Ishikawa (cell line): ENCODE data around the gene MMP24.

Experiments used
- CEBPB ChIP-seq: IDR thresholded peaks from 2 replicates; pipeline ENCODE4 v1.6.1; 2012
- CREB1 ChIP-seq: IDR thresholded peaks from 2 replicates; pipeline ENCODE4 v1.6.1; 2012; ENCODE audit warnings: low read depth
- EGR1 ChIP-seq: IDR thresholded peaks from 2 replicates; pipeline ENCODE4 v1.6.1; 2012
- EP300 ChIP-seq: IDR thresholded peaks from 2 replicates; pipeline ENCODE4 v1.6.1; 2012; ENCODE audit warnings: borderline replicate concordance
- FOXM1 ChIP-seq: IDR thresholded peaks from 2 replicates; pipeline ENCODE4 v1.6.1; 2012; ENCODE audit warnings: low read depth, borderline replicate concordance
- NFIC ChIP-seq: IDR thresholded peaks from 2 replicates; pipeline ENCODE4 v1.6.1; 2012
- RAD21 ChIP-seq: IDR thresholded peaks from 2 replicates; pipeline ENCODE4 v1.6.1; 2012; ENCODE audit warnings: low read depth
- TAF1 ChIP-seq: IDR thresholded peaks from 2 replicates; pipeline ENCODE4 v1.6.1; 2012; ENCODE audit warnings: low read depth, mild to moderate bottlenecking
- TCF12 ChIP-seq: IDR thresholded peaks from 2 replicates; pipeline ENCODE4 v1.6.1; 2012; ENCODE audit warnings: low read depth
- TEAD4 ChIP-seq: IDR thresholded peaks from 2 replicates; pipeline ENCODE4 v1.6.1; 2012
- YY1 ChIP-seq: IDR thresholded peaks from 2 replicates; pipeline ENCODE4 v1.6.1; 2012; ENCODE audit warnings: low read depth
- ZBTB7A ChIP-seq: IDR thresholded peaks from 2 replicates; pipeline ENCODE4 v1.6.1; 2012; ENCODE audit warnings: low read depth
- TF ChIP-seq, protein P1 (sequence below): IDR thresholded peaks from 2 replicates; pipeline ENCODE4 v1.6.1; 2012; ENCODE audit warnings: low read depth, mild to moderate bottlenecking
- TF ChIP-seq, protein P2 (sequence below): IDR thresholded peaks from 2 replicates; pipeline ENCODE4 v1.6.1; 2012
- TF ChIP-seq, protein P3 (sequence below): IDR thresholded peaks from 2 replicates; pipeline ENCODE4 v1.6.1; 2012

The MMP24 gene

DNA sequence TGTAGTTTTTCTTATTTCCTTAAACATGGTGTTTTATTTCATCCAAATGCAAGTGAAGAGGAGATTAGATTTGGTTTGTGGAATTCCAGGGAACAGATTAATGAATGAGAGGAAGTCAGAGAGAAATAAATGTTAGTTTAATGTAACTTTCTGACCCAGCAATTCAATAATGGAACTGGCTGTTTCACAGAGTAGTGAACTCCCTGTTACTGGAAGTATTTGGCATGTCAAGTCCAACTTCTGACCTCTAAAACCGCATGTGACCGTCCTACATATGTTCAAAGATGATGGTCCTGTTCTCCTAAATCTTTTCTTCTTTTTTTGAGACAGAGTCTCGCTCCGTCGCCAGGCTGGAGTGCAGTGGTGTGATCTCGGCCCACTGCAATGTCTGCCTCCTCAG lies 35.9 kb upstream of the MMP24 start:
- TF ChIP-seq TEAD4 = no peak
- TF ChIP-seq EGR1 = no peak
- TF ChIP-seq NFIC = no peak
- TF ChIP-seq, protein P1, sequence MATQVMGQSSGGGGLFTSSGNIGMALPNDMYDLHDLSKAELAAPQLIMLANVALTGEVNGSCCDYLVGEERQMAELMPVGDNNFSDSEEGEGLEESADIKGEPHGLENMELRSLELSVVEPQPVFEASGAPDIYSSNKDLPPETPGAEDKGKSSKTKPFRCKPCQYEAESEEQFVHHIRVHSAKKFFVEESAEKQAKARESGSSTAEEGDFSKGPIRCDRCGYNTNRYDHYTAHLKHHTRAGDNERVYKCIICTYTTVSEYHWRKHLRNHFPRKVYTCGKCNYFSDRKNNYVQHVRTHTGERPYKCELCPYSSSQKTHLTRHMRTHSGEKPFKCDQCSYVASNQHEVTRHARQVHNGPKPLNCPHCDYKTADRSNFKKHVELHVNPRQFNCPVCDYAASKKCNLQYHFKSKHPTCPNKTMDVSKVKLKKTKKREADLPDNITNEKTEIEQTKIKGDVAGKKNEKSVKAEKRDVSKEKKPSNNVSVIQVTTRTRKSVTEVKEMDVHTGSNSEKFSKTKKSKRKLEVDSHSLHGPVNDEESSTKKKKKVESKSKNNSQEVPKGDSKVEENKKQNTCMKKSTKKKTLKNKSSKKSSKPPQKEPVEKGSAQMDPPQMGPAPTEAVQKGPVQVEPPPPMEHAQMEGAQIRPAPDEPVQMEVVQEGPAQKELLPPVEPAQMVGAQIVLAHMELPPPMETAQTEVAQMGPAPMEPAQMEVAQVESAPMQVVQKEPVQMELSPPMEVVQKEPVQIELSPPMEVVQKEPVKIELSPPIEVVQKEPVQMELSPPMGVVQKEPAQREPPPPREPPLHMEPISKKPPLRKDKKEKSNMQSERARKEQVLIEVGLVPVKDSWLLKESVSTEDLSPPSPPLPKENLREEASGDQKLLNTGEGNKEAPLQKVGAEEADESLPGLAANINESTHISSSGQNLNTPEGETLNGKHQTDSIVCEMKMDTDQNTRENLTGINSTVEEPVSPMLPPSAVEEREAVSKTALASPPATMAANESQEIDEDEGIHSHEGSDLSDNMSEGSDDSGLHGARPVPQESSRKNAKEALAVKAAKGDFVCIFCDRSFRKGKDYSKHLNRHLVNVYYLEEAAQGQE = no peak
- TF ChIP-seq YY1 = no peak

- TF ChIP-seq TEAD4 (no peak), EP300 (no peak), EGR1 (no peak)
Measured at GRCh38 chr20:35191419-35192117, 34.9 kb upstream of the MMP24 start.

GRCh38 chr20:35192118-35192872 lies 34.2 kb upstream of the MMP24 start:
- TF ChIP-seq CEBPB = no peak
- no peak for TF ChIP-seq FOXM1
- TF ChIP-seq TEAD4 = no peak

DNA sequence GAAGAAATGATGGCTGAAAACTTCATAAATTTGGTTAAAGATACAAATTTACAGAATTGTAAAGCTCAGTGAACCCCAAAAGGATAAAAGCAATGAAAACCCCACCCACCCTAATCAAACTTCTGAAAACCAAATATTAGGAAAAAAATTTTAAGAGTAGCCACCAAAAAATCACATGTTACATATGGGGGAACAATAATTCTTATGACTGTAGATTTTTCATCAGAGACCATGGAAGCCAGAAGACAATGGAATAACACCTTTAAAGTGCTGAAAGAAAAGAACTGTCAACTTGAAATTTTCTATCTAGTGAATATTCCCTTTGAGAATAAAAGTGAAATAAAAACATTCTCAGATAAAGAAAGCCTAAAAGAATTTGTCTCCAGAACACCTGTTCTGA lies 30.2 kb upstream of the MMP24 start:
- TF ChIP-seq CEBPB = no peak
- TF ChIP-seq TAF1 = no peak
- no peak for TF ChIP-seq TEAD4
- no peak for TF ChIP-seq CREB1
- TF ChIP-seq, protein P2, sequence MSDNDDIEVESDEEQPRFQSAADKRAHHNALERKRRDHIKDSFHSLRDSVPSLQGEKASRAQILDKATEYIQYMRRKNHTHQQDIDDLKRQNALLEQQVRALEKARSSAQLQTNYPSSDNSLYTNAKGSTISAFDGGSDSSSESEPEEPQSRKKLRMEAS = no peak

- no peak for TF ChIP-seq TCF12
- TF ChIP-seq FOXM1 = no peak
- TF ChIP-seq, protein P1 = no peak
- TF ChIP-seq, protein P3, sequence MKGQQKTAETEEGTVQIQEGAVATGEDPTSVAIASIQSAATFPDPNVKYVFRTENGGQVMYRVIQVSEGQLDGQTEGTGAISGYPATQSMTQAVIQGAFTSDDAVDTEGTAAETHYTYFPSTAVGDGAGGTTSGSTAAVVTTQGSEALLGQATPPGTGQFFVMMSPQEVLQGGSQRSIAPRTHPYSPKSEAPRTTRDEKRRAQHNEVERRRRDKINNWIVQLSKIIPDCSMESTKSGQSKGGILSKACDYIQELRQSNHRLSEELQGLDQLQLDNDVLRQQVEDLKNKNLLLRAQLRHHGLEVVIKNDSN = no peak
- TF ChIP-seq EP300 = no peak
- no peak for TF ChIP-seq EGR1
Measured at GRCh38 chr20:35199740-35200139, 26.8 kb upstream of the MMP24 start.

GRCh38 chr20:35200267-35200666 lies 26.2 kb upstream of the MMP24 start:
- no peak for TF ChIP-seq EGR1
- no peak for TF ChIP-seq CREB1
- TF ChIP-seq, protein P3 = no peak
- TF ChIP-seq, protein P2 = no peak
- TF ChIP-seq FOXM1 = no peak

GRCh38 chr20:35206802-35207201 lies 19.7 kb upstream of the MMP24 start:
- TF ChIP-seq EGR1 (no peak), YY1 (no peak), NFIC (no peak), CEBPB (no peak), TEAD4 (no peak), ZBTB7A (no peak), TAF1 (no peak), CREB1 (no peak), FOXM1 (no peak), RAD21 (no peak), EP300 (no peak), TCF12 (no peak)
- TF ChIP-seq, protein P1 = no peak
- TF ChIP-seq, protein P2 = no peak
- TF ChIP-seq, protein P3 = no peak
